ENCODE results near the gene UNCX.
"Not testable (repeated sequence)": the region's sequence is repeated elsewhere in the genome, so short reads cannot be mapped to it uniquely, and the experiment has no call there.

The UNCX gene

DNA sequence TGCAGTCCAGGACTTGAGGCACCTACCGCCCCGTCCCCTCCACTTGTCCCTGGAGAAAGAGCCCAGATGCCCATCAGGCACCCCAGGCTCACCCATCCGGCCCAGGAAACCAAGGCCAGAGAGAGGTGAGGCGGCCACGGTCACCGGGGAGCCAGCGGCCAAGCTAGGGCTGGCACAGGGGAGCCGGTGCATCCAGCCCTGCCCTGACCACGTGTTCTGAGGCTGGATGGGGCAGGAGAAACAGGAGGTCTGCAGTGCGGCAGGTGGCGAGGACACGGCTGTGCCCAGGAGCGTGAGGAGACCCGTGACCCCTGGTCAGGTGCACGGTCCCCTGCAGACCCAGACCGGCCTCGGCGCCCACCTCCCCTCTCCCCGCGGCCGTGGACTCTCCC, 27.6 kb downstream of the UNCX start:
- no peak for DNase-seq

DNA sequence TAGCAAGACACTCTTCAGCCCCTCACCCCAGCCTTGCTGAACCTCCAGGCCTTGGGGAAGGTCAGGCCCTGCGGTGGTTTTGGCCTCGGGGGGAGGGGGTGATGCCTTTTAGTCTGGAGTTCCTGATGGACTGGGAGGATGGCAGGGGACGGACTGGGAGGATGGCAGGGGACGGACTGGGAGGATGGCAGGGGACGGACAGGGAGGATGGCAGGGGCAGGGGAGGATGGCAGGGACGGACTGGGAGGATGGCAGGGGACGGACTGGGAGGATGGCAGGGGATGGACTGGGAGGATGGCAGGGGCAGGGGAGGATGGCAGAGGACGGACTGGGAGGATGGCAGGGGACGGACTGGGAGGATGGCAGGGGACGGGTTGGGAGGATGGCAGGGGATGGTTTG, 28.4 kb downstream of the UNCX start:
- DNase-seq = not testable (repeated sequence)

DNA sequence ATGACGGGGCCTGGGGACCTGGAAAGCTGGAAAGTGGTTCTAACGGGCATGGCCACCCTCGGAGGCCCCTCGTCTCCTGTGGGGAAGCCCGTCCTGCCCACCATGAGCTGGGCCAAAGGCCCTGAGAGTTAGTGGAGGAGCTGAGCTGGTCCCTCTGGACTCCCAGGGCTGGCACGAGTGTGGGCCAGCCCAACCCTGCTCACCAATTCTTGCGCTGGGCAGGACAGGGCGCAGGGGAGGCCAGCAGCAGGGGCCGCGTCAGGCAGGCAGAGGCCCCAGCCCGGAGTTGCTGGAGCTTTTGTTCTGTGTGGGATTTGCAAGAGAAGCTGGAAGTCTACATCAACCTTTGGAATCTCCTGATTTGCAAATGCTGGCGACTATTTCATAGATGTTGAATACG, 29.8 kb downstream of the UNCX start:
- DNase-seq = no peak

DNA sequence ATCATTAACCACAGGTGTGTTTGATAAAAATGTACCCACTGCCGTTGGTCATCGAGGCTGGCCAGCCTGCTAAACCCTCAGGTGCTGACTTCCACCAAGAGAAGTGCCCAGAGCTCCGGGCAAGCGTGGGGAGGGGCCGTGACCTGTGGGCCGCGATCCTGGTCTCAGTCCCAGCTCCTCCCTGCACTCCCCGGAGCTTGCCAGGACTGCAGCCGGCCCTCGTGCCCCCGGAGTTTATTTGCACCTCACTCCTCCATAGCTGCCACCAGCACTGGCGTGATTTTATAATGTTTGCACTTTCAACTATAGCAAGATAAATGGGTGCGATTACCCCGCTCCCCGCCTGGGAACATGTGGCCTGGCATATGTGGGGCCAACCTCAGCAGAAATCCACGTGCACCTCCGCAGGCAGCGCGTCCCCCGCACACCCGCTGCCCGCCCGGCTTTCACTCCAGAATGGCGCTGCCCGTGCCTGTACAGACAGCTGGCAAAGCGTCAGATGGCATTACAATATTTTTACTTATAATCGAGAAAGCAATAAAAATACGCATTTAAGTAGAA, 30.8 kb downstream of the UNCX start:
- no peak for DNase-seq

DNA sequence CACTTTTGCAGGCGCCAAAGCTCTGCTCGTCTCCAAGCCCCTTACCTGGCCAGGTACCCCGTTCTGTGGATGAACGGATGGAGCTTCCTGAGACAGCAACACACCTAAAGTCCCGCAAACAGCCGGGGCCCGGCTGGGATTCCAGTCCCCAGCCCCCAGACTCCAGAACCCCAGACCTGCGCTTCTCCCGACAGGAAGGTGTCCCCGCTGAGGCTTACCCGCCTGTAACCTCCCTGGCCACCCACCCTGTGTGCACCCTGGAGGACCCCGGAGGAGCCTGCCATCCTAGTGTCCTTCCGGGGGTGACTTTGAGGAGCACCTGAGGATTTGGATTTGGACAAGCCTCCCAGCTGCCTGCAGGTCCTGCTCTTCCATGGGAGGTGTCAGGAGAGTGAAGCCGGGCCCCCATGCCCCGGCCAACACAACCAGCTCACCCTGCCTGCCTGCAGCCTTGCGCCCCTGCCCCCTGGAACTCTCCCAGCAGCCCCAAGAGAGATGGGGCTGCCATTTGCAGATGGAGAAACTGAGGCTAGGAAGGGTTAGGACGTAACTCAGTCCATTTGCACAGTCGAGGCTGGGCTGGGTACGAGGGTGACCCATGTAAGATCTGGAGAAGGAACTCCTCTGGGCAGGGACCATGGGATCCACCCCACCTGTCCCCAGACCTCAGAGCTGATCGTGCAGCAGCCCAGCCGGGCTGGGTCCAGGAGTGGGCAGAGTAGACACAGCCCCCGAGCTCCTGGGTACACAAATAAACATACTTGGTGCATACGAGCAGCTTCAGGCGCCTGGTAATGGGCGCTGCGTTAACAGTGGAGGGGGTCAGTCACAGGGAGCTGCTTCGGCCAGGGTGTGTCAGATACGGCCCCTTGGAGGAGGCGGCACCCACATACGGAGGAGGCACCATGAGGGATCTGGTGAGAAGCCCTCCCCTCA, 31.9 kb downstream of the UNCX start:
- DNase-seq = no peak

DNA sequence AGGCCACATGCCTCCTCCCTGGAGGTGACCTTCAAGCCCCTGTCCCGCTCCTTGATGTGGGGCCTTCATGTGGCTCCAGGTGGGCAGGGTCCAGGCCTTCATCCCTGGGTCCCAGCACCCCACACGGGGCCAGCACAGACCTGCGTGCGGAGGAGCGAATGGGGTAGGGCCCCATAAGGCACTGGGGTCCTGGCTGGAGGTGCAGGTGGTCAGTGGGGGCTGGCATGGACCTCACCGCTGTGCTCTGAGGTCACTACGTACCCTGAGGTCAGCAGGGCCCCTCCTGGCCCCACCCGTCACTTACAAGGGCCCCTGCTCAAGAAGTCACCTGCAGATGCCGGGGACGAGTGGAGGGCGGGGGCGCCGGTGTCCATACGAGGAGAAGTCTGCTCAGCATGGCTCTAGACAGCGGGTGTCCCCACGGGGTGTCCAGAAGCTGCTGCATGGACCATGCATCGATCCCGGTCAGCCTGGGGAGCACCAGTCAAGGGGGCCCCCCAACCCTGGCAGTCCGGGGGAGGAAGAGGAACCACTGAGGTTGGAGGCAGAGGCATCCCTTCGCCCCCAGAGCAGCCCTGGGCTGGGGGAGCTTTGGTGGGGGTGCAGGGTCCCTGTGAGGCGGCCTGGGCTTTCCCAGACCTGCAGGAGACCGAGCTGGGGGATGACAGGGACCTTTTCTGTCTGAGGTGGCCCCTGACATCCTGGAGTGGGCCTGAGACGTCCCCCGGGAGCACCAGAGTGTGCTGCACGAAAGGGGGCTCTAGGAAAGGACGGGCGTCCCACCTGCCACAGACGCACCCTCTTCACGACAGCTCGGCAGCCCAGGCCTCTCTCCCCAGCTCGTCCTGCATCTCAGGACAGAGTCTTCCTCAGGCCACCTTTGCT, 34.6 kb downstream of the UNCX start:
- no peak for DNase-seq

DNA sequence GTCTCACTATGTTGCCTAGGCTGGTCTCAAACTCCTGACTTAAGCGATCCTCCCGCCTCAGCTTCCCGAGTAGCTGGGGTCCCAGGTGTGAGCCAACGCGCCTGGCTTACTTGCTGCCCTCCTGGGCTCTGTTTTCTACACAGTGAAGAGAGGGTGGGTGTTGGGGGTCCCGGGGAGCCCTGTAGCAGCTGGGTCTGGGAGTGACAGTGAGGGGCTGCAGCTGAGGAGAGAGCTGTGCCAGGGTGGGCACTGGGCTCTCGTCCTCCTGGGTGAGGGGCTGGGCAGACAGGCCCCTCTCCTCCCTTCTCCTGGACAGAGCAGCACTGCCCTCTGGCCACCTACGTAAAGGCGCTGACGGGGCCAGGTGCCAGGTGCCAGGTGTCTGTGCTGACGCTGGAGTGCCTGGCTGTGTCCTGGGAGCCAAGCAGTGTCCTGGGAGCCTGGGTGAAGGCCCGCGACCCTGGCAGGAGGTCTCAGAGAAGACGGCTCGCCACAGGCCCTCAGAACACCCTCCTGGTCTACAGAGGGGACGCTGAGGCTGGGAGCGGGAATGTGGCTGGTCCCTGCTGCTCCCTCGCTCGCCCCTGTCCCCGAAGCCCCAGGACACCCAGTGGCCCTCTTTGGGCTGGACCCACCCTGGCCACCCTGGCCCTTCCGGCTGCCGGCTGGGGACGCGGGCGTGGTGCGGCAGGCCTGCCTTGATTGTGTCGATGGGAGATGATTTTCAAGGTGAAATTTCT, 35.6 kb downstream of the UNCX start:
- no peak for DNase-seq

DNA sequence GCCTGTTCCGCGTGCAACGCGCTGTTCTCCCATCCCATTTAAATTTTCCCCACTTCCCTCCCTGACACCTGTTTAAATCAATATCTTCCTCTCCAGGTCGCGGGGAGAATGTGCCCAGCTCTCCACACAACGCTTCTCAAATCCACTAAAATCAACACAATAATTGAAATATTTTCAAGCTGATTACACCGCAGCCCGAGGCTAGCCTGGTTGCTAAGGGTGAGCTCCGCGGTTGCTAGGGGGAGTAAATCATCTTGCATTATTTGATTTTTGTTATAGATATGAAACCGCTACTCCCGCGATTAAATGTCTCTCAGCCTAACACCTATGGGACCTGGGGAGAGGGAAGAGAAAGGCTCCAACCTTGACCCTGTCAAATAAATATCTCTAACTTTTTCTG, 36.2 kb downstream of the UNCX start:
- no peak for DNase-seq

DNA sequence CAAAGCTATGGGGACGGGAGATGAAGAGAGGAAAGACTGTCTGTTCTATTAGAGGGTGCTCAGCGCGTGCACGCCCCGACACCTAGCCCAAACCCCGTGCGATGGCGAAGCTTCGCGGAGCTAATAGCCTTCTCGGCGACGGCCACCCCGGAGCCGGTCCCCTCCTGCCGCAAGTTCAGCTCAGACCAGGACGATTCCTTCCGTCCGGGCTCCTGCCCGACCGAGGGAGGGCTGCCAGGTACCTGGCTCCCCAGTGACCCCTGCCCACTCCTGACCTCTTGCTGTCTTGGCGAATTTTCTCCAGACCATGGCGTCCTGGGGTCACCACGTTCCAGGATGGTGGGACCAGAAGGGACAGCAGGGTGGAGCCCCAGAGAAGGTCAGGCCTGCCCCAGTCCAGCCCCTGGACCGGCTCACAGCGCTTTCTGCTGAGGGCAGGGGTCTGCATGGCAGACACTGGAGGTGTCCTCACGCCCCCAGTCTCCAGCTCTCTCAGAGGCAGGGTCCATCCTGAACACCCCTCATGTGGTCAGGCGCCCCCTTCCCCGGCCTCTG, 36.7 kb downstream of the UNCX start:
- no peak for DNase-seq

DNA sequence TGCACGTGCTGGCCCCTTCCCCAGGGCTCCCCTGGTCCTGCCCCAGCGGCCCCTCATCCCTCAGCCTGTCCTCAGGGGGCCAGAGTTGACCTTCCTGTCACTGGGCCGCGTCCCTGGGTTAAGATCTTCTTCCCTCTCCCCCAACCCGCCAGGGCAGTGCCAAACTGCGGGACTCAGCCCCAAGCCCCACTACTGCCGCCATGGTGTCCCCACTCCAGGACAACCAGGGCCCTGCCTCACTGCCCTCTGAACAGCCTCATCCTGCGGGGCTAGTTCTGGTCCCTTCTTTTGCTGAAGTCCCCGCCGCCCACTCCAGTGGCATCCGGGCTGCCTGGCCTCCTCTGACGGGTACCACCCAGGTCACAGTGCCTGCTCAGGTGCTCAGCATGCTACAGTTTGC, 37.5 kb downstream of the UNCX start:
- no peak for DNase-seq

DNA sequence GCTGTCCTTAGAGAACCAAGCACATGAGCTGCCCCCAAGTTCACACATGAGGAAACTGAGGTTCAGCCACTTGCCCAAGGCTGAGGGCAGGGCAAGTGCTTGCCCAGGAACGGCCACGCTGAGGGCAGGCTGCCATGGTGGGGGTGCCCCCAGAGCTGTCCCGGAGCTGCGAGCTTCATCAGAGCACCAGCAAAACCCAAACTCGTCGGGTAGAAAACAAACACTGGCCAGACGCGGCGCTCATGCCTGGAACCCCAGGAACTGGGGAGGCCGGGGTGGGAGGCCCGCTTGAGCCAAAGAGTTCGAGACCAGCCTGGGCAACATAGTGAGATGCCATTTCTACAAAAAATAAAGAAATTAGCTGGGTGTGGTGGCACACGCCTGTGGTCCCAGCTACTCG, 38.4 kb downstream of the UNCX start:
- DNase-seq = no peak

DNA sequence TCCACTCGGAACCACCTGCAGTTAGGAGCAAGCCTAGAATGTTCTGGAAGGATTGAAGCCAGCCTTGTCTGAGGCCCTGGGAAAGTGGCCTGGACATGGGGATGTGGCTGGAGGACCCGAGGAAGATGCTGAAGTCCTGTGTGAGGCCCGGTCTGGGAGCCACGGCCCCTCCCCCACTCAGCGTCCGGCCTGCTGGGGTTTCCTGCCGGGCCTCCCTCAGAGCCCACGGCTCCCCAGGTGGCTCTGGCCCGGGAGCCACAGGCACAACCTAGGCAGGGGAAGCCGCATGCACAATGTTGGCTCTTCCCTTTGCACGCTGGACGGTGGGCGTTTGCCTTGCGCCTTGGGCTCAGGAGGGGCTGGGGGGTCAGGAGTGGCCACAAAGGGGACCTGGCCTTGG, 39.0 kb downstream of the UNCX start:
- DNase-seq = no peak

DNA sequence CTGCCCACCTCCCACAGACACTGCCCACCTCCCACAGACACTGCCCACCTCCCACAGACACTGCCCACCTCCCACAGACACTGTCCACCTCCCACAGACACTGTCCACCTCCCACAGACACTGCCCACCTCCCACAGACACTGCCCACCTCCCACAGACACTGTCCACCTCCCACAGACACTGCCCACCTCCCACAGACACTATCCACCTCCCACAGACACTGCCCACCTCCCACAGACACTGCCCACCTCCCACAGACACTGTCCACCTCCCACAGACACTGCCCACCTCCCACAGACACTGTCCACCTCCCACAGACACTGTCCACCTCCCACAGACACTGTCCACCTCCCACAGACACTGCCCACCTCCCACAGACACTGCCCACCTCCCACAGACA, 39.5 kb downstream of the UNCX start:
- DNase-seq = not testable (repeated sequence)

DNA sequence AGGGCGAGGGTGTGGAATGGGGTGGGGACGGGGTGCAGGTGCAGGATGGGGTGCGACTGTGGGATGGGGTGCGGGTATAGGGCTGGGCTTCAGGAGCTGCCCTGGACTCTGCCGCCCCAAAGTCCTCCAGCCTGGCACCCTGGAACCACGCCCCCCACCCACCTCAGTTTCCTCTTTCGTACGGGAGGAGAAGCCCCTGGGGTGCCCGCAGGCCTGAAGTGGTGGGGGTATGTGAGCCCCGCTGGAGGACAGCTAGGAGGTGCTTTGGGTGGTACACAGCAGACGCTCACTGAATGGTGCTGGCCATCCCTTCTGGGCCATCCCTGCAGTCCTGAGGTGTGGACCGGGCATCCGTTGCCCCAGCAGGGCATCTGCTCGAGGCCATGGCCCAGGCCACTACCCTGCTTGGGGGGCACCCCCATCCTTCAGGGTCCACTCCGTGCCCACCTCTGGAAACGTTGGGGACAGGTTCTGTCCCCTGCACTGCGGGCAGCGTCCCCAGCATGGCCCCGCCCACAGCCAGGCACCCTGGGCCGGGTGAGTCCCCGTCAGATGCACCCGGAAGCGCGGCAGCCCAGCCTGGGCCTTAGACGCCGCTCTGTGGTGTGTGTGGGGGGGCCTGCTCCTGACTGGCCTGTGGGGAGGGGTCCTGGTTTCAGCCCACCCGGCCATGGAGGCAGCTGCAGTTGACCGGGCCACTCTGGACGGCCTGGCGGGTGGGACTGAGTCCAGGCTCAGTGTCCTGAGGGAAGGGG, 41.6 kb downstream of the UNCX start:
- no peak for DNase-seq

DNA sequence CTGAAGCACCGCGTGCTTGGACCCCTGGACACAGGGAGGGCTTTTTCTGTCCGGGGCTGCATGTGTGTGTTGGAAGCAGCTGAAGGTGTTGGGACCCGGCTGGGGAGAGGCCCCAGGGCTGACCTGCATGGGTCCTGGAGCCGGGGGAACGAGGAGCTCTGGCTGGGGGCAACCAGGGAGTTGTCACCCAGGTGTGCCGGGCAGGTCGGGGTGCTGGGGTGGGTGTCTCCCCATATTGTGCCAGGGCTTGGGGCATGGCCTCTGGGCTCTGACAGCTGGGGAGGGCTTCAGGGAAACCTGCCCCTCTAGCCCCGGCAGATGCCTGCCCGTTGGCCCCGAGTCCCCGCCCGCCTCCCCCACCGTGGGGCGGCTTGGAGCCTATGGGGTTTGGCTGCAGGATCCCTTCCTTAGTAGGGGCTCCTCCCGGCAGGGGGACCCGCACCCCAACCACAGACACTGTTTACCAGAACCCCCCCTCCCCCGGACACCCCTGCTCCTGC, 42.3 kb downstream of the UNCX start:
- no peak for DNase-seq

DNA sequence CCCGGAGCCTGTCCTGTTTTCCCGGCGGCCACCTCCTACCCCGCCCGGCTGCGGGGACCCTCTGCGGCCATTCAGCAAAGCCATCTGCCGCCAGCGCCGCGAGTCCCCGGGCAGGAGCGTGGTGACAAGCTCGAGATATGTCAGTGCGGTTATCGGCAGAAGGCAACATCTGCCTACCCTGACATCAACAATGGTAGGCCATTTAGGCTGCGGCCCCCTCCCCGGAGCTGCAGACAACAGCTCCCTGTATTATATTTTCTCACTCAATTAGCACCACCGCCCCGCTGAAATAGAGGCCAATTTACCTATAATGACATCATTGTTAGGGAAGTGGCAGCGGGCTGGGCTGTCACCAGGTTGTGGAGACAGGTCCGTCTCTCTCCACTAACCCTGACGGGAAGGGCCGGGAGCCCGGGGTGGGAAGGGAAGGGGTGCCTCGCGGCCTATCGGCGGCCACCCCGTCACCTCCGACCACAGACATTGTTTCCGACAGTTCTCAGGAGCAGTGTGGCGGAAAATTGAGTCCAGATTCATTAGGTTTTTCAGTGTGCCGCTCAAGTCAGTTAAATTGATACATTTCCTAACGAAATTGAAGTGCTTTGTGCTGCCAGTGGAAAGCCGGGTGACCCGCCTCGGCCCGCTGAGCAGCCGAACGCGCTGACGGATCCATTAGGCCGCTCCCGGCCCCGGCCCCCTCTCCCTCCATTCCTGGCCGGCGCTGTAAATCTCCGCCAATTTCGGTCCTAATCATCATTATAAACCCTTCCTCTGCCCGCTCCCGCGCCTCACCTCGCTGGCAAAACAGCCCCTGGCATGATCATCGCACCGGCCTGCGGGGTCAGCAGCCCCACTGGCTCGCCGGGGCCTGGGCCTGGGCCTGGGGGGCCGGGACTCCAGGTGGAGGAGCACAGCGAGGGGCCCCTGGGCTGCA, 43.0 kb downstream of the UNCX start:
- no peak for DNase-seq

DNA sequence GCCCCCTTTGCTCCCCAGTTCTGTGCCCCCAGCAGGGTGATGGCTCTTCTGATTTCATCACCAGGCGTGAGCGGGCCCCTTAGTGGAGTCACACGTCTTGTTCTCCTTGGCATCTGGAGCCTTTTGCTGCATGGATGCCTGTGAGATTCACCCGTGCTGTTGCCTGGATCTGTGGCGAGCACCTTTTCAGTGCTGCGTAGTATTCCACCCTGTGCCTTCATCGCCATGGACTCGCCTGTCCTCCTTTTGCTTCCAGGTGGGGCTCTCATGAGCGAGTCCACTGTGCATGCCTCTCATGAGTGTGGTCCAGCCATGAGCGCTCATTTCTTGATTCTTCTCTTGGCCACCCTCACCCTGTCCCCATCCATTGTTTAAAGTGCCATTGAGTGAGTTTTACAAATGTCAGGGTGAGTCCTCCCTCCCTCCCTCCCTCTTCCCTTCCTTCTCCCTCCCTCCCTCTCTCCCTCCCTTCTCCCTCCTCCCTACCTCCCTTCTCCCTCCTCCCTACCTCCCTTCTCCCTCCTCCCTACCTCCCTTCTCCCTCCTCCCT, 44.0 kb downstream of the UNCX start:
- no peak for DNase-seq

DNA sequence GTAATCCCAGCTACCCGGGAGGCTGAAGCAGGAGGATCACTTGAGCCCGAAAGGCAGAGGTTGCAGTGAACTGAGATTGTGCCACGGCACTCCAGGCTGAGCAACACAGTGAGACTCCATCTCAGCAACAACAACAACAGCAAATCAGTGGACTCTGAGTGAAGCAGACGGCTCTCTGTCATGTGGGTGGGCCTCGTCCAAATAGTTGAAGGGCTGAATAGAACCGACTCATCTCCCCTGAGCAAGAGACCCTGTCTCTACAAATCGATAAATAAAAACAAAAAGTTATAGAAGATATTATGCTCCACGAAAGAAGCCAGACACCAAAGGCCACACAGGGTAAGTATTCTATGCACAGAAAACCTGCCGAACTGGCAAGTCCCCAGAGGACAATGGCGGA, 45.9 kb downstream of the UNCX start:
- no peak for DNase-seq

DNA sequence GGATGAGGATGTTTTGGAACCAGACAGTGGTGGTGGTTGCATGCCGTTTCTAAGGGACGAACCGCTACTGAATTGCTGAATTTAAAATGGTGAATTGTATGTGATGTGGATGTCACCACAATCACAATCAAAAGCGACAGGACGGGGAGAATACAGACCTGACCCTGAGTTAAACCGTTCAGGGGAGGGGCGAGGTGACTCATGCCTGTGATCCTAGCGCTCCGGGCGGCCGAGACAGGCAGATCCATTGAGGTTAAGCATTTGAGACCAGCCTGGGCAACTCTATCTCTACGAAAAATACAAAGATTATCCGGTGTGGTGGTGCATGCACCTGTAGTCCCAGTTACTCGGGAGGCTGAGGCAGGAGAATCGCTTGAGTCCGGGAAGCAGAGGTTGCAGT, 46.4 kb downstream of the UNCX start:
- DNase-seq = no peak

DNA sequence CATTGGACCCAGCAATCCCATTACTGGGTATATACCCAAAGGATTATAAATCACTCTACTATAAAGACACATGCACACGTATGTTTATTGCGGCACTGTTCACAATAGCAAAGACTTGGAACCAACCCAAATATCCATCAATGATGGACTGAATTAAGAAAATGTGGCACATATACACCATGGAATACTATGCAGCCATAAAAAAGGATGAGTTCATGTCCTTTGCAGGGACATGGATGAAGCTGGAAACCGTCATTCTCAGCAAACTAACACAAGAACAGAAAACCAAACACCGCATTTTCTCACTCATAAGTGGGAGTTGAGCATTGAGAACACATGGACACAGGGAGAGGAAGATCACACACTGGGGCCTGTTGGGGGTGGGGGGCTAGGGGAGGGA, 47.2 kb downstream of the UNCX start:
- not testable (repeated sequence) for DNase-seq
